HG03521 (cell line): Measurements from ENCODE around the gene MCF2L.

ENCODE experiments used
- ATAC-seq: cut with Tn5 transposase; IDR thresholded peaks from one replicate; pipeline ENCODE4 v1.9.1; 2021; ENCODE audit warnings: mild to moderate bottlenecking, moderate library complexity; ENCODE audit not compliant: unreplicated experiment

The MCF2L gene

GRCh38 chr13:112994781-112995355 lies 25.9 kb downstream of the MCF2L start:
- no peak for ATAC-seq

GRCh38 chr13:112995395-112996191 lies 26.6 kb downstream of the MCF2L start:
- ATAC-seq: no peak

- ATAC-seq: no peak
These were observed 27.7 kb downstream of the MCF2L start for GRCh38 chr13:112996671-112997091.

- no peak for ATAC-seq
These were observed 28.4 kb downstream of the MCF2L start for GRCh38 chr13:112997188-112998130.

- ATAC-seq: no peak
These were observed 29.7 kb downstream of the MCF2L start for GRCh38 chr13:112998521-112999280.

- ATAC-seq: no peak
These were observed 30.6 kb downstream of the MCF2L start for GRCh38 chr13:112999414-113000177.

GRCh38 chr13:113000575-113000974 lies 31.6 kb downstream of the MCF2L start:
- ATAC-seq: no peak

- ATAC-seq: no peak
These were observed 32.5 kb downstream of the MCF2L start for GRCh38 chr13:113001241-113002140.

- ATAC-seq: no peak
These were observed 33.3 kb downstream of the MCF2L start for GRCh38 chr13:113002206-113002912.

GRCh38 chr13:113002913-113003290 lies 33.9 kb downstream of the MCF2L start:
- no peak for ATAC-seq

- ATAC-seq: no peak
These were observed 35.1 kb downstream of the MCF2L start for GRCh38 chr13:113004126-113004525.

GRCh38 chr13:113005076-113005865 lies 36.3 kb downstream of the MCF2L start:
- no peak for ATAC-seq

GRCh38 chr13:113005997-113006396 lies 37.0 kb downstream of the MCF2L start:
- ATAC-seq: no peak

- no peak for ATAC-seq
These were observed 37.6 kb downstream of the MCF2L start for GRCh38 chr13:113006660-113007059.

GRCh38 chr13:113008851-113009250 lies 39.8 kb downstream of the MCF2L start:
- ATAC-seq: no peak

GRCh38 chr13:113009743-113010509 lies 40.9 kb downstream of the MCF2L start:
- no peak for ATAC-seq

GRCh38 chr13:113010510-113010865 lies 41.5 kb downstream of the MCF2L start:
- ATAC-seq: no peak
